Fibroblast of lung (primary cell): Measurements from ENCODE around the gene TIMP1. TPM values are rescaled to one million over a fixed set of nuclear protein-coding genes. Genes with fewer than 3 reads are reported as not detected.

Experiments
- DNase-seq, 2 donors: peaks; one replicate each; pipeline versions ENCODE4 v3.0.0 to v3.0.0-alpha.2; 2010; ENCODE audit warnings: low read depth in 2 of 2
- H2AFZ ChIP-seq: 2 replicates; pipeline ENCODE4 v1.5.1; 2012; ENCODE audit warnings: low read length, control low read depth, inconsistent platforms
- H3K27ac ChIP-seq: 2 replicates; pipeline ENCODE4 v1.5.1; 2011; ENCODE audit warnings: low read length, control low read depth; ENCODE audit not compliant: insufficient read depth
- H3K27me3 ChIP-seq: 2 replicates; pipeline ENCODE4 v1.5.1; 2011; ENCODE audit warnings: mild to moderate bottlenecking, low read length; ENCODE audit not compliant: control insufficient read depth, insufficient read depth
- H3K36me3 ChIP-seq: 2 replicates; pipeline ENCODE4 v1.5.1; 2011; ENCODE audit warnings: low read length; ENCODE audit not compliant: control insufficient read depth, insufficient read depth
- H3K4me1 ChIP-seq: 2 replicates; pipeline ENCODE4 v1.5.1; 2011; ENCODE audit warnings: low read length; ENCODE audit not compliant: control insufficient read depth, insufficient read depth; ENCODE audit errors: extremely low read depth
- H3K4me2 ChIP-seq: 2 replicates; pipeline ENCODE4 v1.5.1; 2011; ENCODE audit warnings: low read length, control low read depth; ENCODE audit not compliant: insufficient read depth; ENCODE audit errors: extremely low read depth
- H3K4me3 ChIP-seq, 4 experiments: fragments of 200-600 bp in 1 of 4; sonication (generic) in 1 of 4; replicated peaks in 1 of 4; 2 replicates each; pipeline ENCODE4 v1.5.1; 2011 to 2016; ENCODE audit warnings: low read length in 4 of 4, low read depth in 3 of 4, mild to moderate bottlenecking in 3 of 4, control low read depth in 2 of 4, inconsistent platforms in 1 of 4, mixed read lengths in 1 of 4; ENCODE audit not compliant: insufficient read depth in 1 of 4; ENCODE audit errors: control extremely low read depth in 1 of 4
- H3K79me2 ChIP-seq: 2 replicates; pipeline ENCODE4 v1.5.1; 2012; ENCODE audit warnings: mild to moderate bottlenecking, low read length, inconsistent platforms; ENCODE audit not compliant: control insufficient read depth, insufficient read depth
- H3K9ac ChIP-seq: 2 replicates; pipeline ENCODE4 v1.5.1; 2011; ENCODE audit warnings: mild to moderate bottlenecking, low read length, control low read depth; ENCODE audit not compliant: insufficient read depth
- H3K9me3 ChIP-seq: 2 replicates; pipeline ENCODE4 v1.5.1; 2012; ENCODE audit warnings: low read depth, low read length; ENCODE audit not compliant: control insufficient read depth, insufficient read depth
- H4K20me1 ChIP-seq: 2 replicates; pipeline ENCODE4 v1.5.1; 2011; ENCODE audit warnings: low read length; ENCODE audit not compliant: control insufficient read depth, insufficient read depth; ENCODE audit errors: extremely low read depth
- EZH2 ChIP-seq: IDR thresholded peaks from 2 replicates; pipeline ENCODE4 v1.5.1; 2012; ENCODE audit warnings: low read length, control low read depth, mild to moderate bottlenecking; ENCODE audit errors: missing control alignments
- polyA plus RNA-seq, 2 donors: library from polyadenylated mRNA; depleted of rRNA in 1 of 2; stranded (reverse) in 1 of 2; unstranded in 1 of 2; fragments of >200 nt; gene quantifications; 2 replicates each; pipeline ENCODE4 v1.2.1, GENCODE V29; 2011 to 2012; ENCODE audit warnings: missing spikeins in 1 of 2
- total RNA-seq: library from RNA; depleted of rRNA; stranded (reverse); fragments of >200 nt; gene quantifications from 2 replicates; pipeline ENCODE4 v1.2.1, GENCODE V29; 2014
- TF ChIP-seq, protein P1 (sequence below), 2 donors: IDR thresholded peaks in 1 of 2; conservative IDR thresholded peaks in 1 of 2; 1 replicate in 1 of 2; 2 replicates in 1 of 2; pipeline ENCODE4 v1.5.1; 2011 to 2012; ENCODE audit warnings: low read length in 2 of 2, control low read depth in 1 of 2, inconsistent platforms in 1 of 2, low read depth in 1 of 2, mild to moderate bottlenecking in 1 of 2

Gene TIMP1
- total and polyA plus RNA-seq, 2 donors (not counting 1 experiment from before 2014, with no cell fraction given) = 845 to 1,117 TPM

GRCh38 chrX:47629419-47630200 is 47.4 kb downstream of the TIMP1 start, which contains the start of gene CFP:
Gene CFP (minus strand): TSS chrX:47629930. CDS start chrX:47629844, 86 bp downstream.
- H3K79me2 ChIP-seq = no peaks in the 10 kb centered on the region
- no peak within 1 kb of the TSS for H3K9ac ChIP-seq
- no peaks in the 10 kb centered on the region for H3K4me1 ChIP-seq
- DNase-seq = no peak
- no peaks in the 10 kb centered on the region for H3K27me3 ChIP-seq
- no peak within 1 kb of the TSS for H3K27ac ChIP-seq
- H4K20me1 ChIP-seq = no peaks in the 10 kb centered on the region
- H2AFZ ChIP-seq = no peak within 1 kb of the TSS
- no peak within 1 kb of the TSS for H3K4me3 ChIP-seq
- no peak for TF ChIP-seq EZH2
- TF ChIP-seq, protein P1, sequence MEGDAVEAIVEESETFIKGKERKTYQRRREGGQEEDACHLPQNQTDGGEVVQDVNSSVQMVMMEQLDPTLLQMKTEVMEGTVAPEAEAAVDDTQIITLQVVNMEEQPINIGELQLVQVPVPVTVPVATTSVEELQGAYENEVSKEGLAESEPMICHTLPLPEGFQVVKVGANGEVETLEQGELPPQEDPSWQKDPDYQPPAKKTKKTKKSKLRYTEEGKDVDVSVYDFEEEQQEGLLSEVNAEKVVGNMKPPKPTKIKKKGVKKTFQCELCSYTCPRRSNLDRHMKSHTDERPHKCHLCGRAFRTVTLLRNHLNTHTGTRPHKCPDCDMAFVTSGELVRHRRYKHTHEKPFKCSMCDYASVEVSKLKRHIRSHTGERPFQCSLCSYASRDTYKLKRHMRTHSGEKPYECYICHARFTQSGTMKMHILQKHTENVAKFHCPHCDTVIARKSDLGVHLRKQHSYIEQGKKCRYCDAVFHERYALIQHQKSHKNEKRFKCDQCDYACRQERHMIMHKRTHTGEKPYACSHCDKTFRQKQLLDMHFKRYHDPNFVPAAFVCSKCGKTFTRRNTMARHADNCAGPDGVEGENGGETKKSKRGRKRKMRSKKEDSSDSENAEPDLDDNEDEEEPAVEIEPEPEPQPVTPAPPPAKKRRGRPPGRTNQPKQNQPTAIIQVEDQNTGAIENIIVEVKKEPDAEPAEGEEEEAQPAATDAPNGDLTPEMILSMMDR (conservative IDR thresholded peaks at IDR 0.05 in 1 of 2, IDR thresholded peaks at IDR 0.05 in 1 of 2; ENCODE audit: low read depth in 1 of 2, low read length in 2 of 2) = no peak
- H3K9me3 ChIP-seq = no peaks in the 10 kb centered on the region
- H3K36me3 ChIP-seq = no peaks in the 10 kb centered on the region
- no peak within 1 kb of the TSS for H3K4me2 ChIP-seq

DNA sequence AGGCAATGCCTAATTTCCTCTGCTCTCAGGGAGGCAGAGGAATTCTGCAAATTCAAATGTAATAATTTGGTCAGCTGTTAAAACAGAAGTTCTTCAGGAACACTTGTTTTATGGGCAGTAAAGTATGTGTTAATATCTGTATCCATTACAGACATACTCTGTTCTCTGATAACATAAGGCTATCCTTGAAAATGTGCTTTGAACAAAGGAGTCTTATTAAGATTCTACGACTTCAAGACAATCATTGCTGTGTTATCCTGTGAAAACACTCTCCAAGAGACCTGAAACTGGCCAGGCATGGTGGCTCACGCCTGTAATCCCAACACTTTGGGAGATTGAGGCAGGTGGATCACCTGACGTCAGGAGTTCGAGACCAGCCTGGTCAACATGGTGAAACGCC is 49.4 kb downstream of the TIMP1 start:
- Histone ChIP-seq H3K4me3 (no peak overlapping the region), H3K27me3 (no peaks in the 10 kb centered on the region), H3K36me3 (no peaks in the 10 kb centered on the region), H3K4me2 (no peak overlapping the region), H2AFZ (no peak overlapping the region), H3K27ac (no peak overlapping the region), H3K79me2 (no peaks in the 10 kb centered on the region), H4K20me1 (no peaks in the 10 kb centered on the region), H3K9me3 (no peaks in the 10 kb centered on the region), H3K4me1 (no peaks in the 10 kb centered on the region), H3K9ac (no peak overlapping the region)
- no peak for TF ChIP-seq EZH2
- TF ChIP-seq, protein P1 (conservative IDR thresholded peaks at IDR 0.05 in 1 of 2, IDR thresholded peaks at IDR 0.05 in 1 of 2; ENCODE audit: low read depth in 1 of 2, low read length in 2 of 2) = no peak
- no peak for DNase-seq

DNA sequence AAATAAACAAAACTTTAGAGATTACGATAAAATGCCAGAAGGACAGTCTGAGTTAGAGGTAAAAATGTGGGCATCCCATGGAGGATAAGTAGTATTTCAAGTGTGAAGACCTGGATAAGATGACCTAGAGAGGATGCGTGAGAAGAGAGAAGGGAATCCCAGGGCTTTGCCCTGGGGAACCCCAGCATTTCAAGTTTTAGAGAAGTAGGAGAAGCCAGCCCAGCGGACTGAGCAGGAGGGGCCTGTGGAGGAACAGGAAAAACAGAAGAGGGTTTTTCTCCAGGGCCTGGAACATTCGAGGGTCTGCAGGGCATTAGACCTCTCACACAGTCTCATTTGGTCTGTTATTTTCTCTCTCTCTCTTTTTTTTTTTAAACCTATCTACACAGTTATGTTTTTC is 50.4 kb downstream of the TIMP1 start:
- TF ChIP-seq EZH2 = no peak
- TF ChIP-seq, protein P1 (conservative IDR thresholded peaks at IDR 0.05 in 1 of 2, IDR thresholded peaks at IDR 0.05 in 1 of 2; ENCODE audit: low read depth in 1 of 2, low read length in 2 of 2) = no peak
- no peak overlapping the region for H2AFZ ChIP-seq
- no peak overlapping the region for H3K4me3 ChIP-seq
- H3K4me2 ChIP-seq = no peak overlapping the region
- H3K36me3 ChIP-seq = peaks cover 2% of the 10 kb centered on the region
- no peak for DNase-seq
- no peaks in the 10 kb centered on the region for H3K79me2 ChIP-seq
- no peaks in the 10 kb centered on the region for H3K9me3 ChIP-seq
- no peak overlapping the region for H3K27ac ChIP-seq
- no peaks in the 10 kb centered on the region for H4K20me1 ChIP-seq
- no peak overlapping the region for H3K9ac ChIP-seq
- no peaks in the 10 kb centered on the region for H3K27me3 ChIP-seq
- H3K4me1 ChIP-seq = no peaks in the 10 kb centered on the region
